ENCODE measurements around the gene SORL1. TPM values are rescaled to one million over a fixed set of nuclear protein-coding genes. Genes with fewer than 3 reads are reported as not detected.

The SORL1 gene
- total and polyA plus RNA-seq, 3 experiments from 2014 or later: 44.5 to 220 (median 46.9) TPM

DNA sequence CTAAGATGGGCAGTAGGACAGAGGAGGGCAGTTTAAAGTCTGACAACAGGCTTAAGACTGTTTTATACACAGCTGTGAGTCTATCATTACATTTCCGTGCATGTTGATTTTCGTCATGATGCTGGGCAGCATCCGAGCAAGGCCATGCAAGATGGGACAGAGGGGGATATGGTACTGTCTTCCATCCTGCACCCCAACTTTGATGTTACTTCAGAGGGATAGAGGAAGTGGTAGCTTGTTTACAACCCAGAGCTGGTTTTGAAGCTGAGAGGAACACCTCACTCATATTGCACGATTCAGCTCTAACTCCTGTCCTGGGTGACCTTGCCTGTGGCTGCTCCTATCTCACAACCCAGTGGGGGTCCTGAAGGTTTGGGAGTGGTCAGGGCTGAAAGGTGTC, 3.0 kb upstream of the SORL1 start:
- Mint-ChIP-seq H3K36me3 (peaks cover 16 to 50% (median 17%) of the 10 kb centered on the region in 3 donors), H3K27ac (peak overlapping the region; percentile 84 to 96 (median 92)), H3K4me3 (peak overlapping the region; percentile 80 to 100 (median 97)), H3K27me3 (peaks cover 0 to 1% of the 10 kb centered on the region in 2 donors), H3K4me1 (peaks cover 71 to 87% (median 82%) of the 10 kb centered on the region in 3 donors), H3K9me3 (no peaks in the 10 kb centered on the region)
- peaks cover 75% of the 10 kb centered on the region for H3K4me1 ChIP-seq (ENCODE audit: insufficient read depth, low read length)
- no peaks in the 10 kb centered on the region for H3K9me3 ChIP-seq (ENCODE audit: low read length)
- ChIA-PET CTCF (interaction anchor here (1.0 to 4.9 kb wide), 5 partner anchors 13 to 121 kb away, joined by 3 to 52 read pairs (median 5); no protein-coding TSS in a partner anchor), POLR2A (interaction anchor here (0.6 to 3.4 kb wide), 6 partner anchors 8 to 157 kb away, joined by 3 to 9 read pairs (median 4); partner anchors contain the start of gene SC5D)
- no peak overlapping the region for H3K27ac ChIP-seq (ENCODE audit: low read depth, low read length)
- no peaks in the 10 kb centered on the region for H3K27me3 ChIP-seq (ENCODE audit: insufficient read depth, low read length, poor library complexity, severe bottlenecking)
- DNase-seq: peak in 2 of 5 donors; percentile 34 to 76
- peaks cover 4% of the 10 kb centered on the region for H3K36me3 ChIP-seq (ENCODE audit: insufficient read depth, low read length)
- H3K4me3 ChIP-seq (ENCODE audit: low read length): peak overlapping the region; percentile 23

- peaks cover 76% of the 10 kb centered on the region for H3K4me1 ChIP-seq (ENCODE audit: insufficient read depth, low read length)
- peaks cover 73 to 87% (median 82%) of the 10 kb centered on the region in 3 donors for H3K4me1 Mint-ChIP-seq
- peaks cover 0 to 1% of the 10 kb centered on the region in 2 donors for H3K27me3 Mint-ChIP-seq
- no peaks in the 10 kb centered on the region for H3K27me3 ChIP-seq (ENCODE audit: insufficient read depth, low read length, poor library complexity, severe bottlenecking)
- ChIA-PET POLR2A (interaction anchor here (0.6 to 3.6 kb wide), 9 partner anchors 13 to 157 kb away, joined by 3 to 15 read pairs (median 6); partner anchors contain the start of gene SC5D), CTCF (interaction anchor here (1.0 to 4.9 kb wide), 6 partner anchors 8 to 121 kb away, joined by 3 to 52 read pairs (median 5); no protein-coding TSS in a partner anchor)
- no peaks in the 10 kb centered on the region for H3K36me3 ChIP-seq (ENCODE audit: insufficient read depth, low read length)
- peaks cover 13 to 49% (median 13%) of the 10 kb centered on the region in 3 donors for H3K36me3 Mint-ChIP-seq
- H3K27ac ChIP-seq (ENCODE audit: low read depth, low read length): no peak overlapping the region
- no peaks in the 10 kb centered on the region for H3K9me3 Mint-ChIP-seq
- no peaks in the 10 kb centered on the region for H3K9me3 ChIP-seq (ENCODE audit: low read length)
- no peak for DNase-seq
- peak overlapping the region; percentile 23 for H3K4me3 ChIP-seq (ENCODE audit: low read length)
- peak overlapping the region; percentile 84 to 96 (median 92) for H3K27ac Mint-ChIP-seq
- H3K4me3 Mint-ChIP-seq: peak overlapping the region; percentile 80 to 100 (median 97)
Observed at GRCh38 chr11:121449626-121450025, 2.5 kb upstream of the SORL1 start.

DNA sequence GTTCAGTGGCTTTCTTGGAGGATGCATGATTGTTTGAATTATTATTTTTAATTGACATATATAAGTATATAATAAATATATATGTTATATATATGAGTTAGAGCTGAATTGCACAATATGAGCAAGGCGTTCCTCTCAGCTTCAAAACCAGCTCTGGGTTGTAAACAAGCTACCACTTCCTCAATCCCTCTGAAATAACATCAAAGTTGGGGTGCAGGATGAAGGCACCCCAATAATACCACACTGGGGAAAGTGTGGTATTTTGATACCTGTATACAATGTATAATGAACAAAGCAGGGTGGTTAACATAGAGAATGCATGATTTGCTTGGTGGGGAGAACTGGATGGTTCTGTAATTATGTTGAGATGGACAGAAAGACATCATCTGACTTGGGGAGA, 1.7 kb upstream of the SORL1 start:
- Mint-ChIP-seq H3K27ac (peak overlapping the region; percentile 84 to 97 (median 93)), H3K4me3 (peak overlapping the region; percentile 80 to 100 (median 97)), H3K9me3 (no peaks in the 10 kb centered on the region), H3K27me3 (peaks cover 0 to 1% of the 10 kb centered on the region in 2 donors), H3K4me1 (peaks cover 80 to 87% (median 85%) of the 10 kb centered on the region in 3 donors), H3K36me3 (peaks cover 10 to 47% (median 19%) of the 10 kb centered on the region in 3 donors)
- Histone ChIP-seq H3K27ac (ENCODE audit: low read depth, low read length) (peak overlapping the region; percentile 71), H3K36me3 (ENCODE audit: insufficient read depth, low read length) (no peaks in the 10 kb centered on the region), H3K4me3 (ENCODE audit: low read length) (peak overlapping the region; percentile 71), H3K27me3 (ENCODE audit: insufficient read depth, low read length, poor library complexity, severe bottlenecking) (no peaks in the 10 kb centered on the region), H3K4me1 (ENCODE audit: insufficient read depth, low read length) (peaks cover 76% of the 10 kb centered on the region), H3K9me3 (ENCODE audit: low read length) (no peaks in the 10 kb centered on the region)
- CTCF ChIA-PET: interaction anchor here (0.9 to 4.9 kb wide), 7 partner anchors 9 to 44 kb away, joined by 3 to 52 read pairs (median 6); no protein-coding TSS in a partner anchor
- peak in 2 of 5 donors; percentile 44 to 55 for DNase-seq
- POLR2A ChIA-PET: interaction anchor here (0.5 to 3.6 kb wide), 10 partner anchors 10 to 158 kb away, joined by 3 to 20 read pairs (median 6); partner anchors contain the start of gene SC5D

- ChIA-PET CTCF (interaction anchor here (0.9 to 4.9 kb wide), 15 partner anchors 11 to 140 kb away, joined by 3 to 52 read pairs (median 4); no protein-coding TSS in a partner anchor), POLR2A (interaction anchor here (0.7 to 3.6 kb wide), 12 partner anchors 9 to 159 kb away, joined by 3 to 20 read pairs (median 5); partner anchors contain the start of gene SC5D)
- peak overlapping the region; percentile 80 to 100 (median 97) for H3K4me3 Mint-ChIP-seq
- H3K4me3 ChIP-seq (ENCODE audit: low read length): peak overlapping the region; percentile 71
- H3K36me3 Mint-ChIP-seq: peaks cover 4 to 44% (median 16%) of the 10 kb centered on the region in 3 donors
- H3K4me1 ChIP-seq (ENCODE audit: insufficient read depth, low read length): peaks cover 74% of the 10 kb centered on the region
- no peaks in the 10 kb centered on the region for H3K36me3 ChIP-seq (ENCODE audit: insufficient read depth, low read length)
- peak in 1 of 5 donors; percentile 61 for DNase-seq
- H3K27me3 ChIP-seq (ENCODE audit: insufficient read depth, low read length, poor library complexity, severe bottlenecking): no peaks in the 10 kb centered on the region
- no peaks in the 10 kb centered on the region for H3K9me3 Mint-ChIP-seq
- H3K9me3 ChIP-seq (ENCODE audit: low read length): no peaks in the 10 kb centered on the region
- peak overlapping the region; percentile 79 to 97 (median 93) for H3K27ac Mint-ChIP-seq
- H3K27me3 Mint-ChIP-seq: no peaks in the 10 kb centered on the region
- peaks cover 79 to 88% (median 85%) of the 10 kb centered on the region in 3 donors for H3K4me1 Mint-ChIP-seq
- peak overlapping the region; percentile 71 for H3K27ac ChIP-seq (ENCODE audit: low read depth, low read length)
Observed at GRCh38 chr11:121451178-121451985, 732 bp upstream of the SORL1 start.

- ChIA-PET POLR2A (interaction anchor here (0.7 to 3.6 kb wide), 5 partner anchors 12 to 157 kb away, joined by 3 to 15 read pairs (median 4); no protein-coding TSS in a partner anchor), CTCF (interaction anchor here (0.9 to 4.9 kb wide), 7 partner anchors 9 to 99 kb away, joined by 3 to 52 read pairs (median 4); no protein-coding TSS in a partner anchor)
- H3K4me1 ChIP-seq (ENCODE audit: insufficient read depth, low read length): peaks cover 74% of the 10 kb centered on the region
- DNase-seq: peak; percentile 35 to 73 (median 61)
- peak within 1 kb of the TSS; percentile 87 for H3K4me3 ChIP-seq (ENCODE audit: low read length)
- peaks cover 84 to 91% (median 87%) of the 10 kb centered on the region in 3 donors for H3K4me1 Mint-ChIP-seq
- peak within 1 kb of the TSS; percentile 71 for H3K27ac ChIP-seq (ENCODE audit: low read depth, low read length)
- no peaks in the 10 kb centered on the region for H3K9me3 ChIP-seq (ENCODE audit: low read length)
- H3K4me3 Mint-ChIP-seq: peak within 1 kb of the TSS; percentile 94 to 100 (median 97)
- peak within 1 kb of the TSS; percentile 80 to 99 (median 96) for H3K27ac Mint-ChIP-seq
- no peaks in the 10 kb centered on the region for H3K27me3 Mint-ChIP-seq
- peaks cover 4 to 41% (median 22%) of the 10 kb centered on the region in 3 donors for H3K36me3 Mint-ChIP-seq
- H3K36me3 ChIP-seq (ENCODE audit: insufficient read depth, low read length): no peaks in the 10 kb centered on the region
- no peaks in the 10 kb centered on the region for H3K9me3 Mint-ChIP-seq
- H3K27me3 ChIP-seq (ENCODE audit: insufficient read depth, low read length, poor library complexity, severe bottlenecking): no peaks in the 10 kb centered on the region
Observed at GRCh38 chr11:121452609-121453150, 566 bp downstream of the SORL1 start, which contains the start of gene SORL1-AS1. Gene SORL1-AS1, minus strand, starts transcription at chr11:121452967.

DNA sequence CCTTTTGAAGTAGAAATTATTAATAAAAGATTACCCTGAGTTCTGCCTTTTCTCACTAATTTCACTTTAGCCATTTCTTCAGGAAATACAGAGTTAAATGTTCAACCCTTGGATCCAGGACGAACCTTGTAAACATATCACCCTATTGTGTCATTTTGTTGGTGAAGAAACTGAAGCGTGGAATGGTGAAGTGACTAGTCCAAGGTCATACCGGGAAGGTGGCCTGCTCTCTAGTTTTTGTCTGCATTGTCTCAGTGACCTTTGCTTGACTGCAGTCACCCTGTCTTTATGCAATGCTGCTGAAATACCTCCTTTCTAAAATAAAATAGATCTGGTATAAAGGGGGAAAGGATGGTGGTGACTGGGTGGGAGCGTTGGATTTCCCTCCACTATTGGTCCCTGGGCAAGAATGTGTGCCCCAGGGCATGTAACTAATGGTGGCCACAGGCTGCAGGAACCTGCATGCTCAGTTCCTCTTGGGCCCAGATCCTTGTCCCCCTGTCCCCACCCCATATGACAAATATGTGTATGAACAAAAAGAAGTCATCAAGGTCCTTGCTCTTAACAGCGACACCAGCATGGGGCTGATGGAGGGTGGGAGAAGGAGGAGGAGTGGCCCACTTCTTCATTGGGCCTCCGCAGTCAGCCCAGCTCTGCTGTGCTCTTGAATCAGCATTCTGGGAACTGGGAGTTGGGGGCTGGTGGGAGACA, 1.6 kb downstream of the SORL1 start:
- CTCF ChIA-PET: no interaction called here
- Histone ChIP-seq H3K36me3 (ENCODE audit: insufficient read depth, low read length) (no peaks in the 10 kb centered on the region), H3K9me3 (ENCODE audit: low read length) (no peaks in the 10 kb centered on the region), H3K27me3 (ENCODE audit: insufficient read depth, low read length, poor library complexity, severe bottlenecking) (no peaks in the 10 kb centered on the region), H3K4me1 (ENCODE audit: insufficient read depth, low read length) (peaks cover 74% of the 10 kb centered on the region), H3K27ac (ENCODE audit: low read depth, low read length) (peak overlapping the region; percentile 58), H3K4me3 (ENCODE audit: low read length) (peak overlapping the region; percentile 87)
- H3K4me1 Mint-ChIP-seq: peaks cover 84 to 91% (median 87%) of the 10 kb centered on the region in 3 donors
- peak overlapping the region; percentile 94 to 100 (median 97) for H3K4me3 Mint-ChIP-seq
- H3K27me3 Mint-ChIP-seq: no peaks in the 10 kb centered on the region
- peak overlapping the region; percentile 70 to 99 (median 96) for H3K27ac Mint-ChIP-seq
- H3K9me3 Mint-ChIP-seq: no peaks in the 10 kb centered on the region
- H3K36me3 Mint-ChIP-seq: peaks cover 4 to 47% (median 29%) of the 10 kb centered on the region in 3 donors
- no peak for DNase-seq
- POLR2A ChIA-PET: interaction anchor here (0.7 kb wide), 1 partner anchor 10 kb away, joined by 3 read pairs; no protein-coding TSS in a partner anchor

DNA sequence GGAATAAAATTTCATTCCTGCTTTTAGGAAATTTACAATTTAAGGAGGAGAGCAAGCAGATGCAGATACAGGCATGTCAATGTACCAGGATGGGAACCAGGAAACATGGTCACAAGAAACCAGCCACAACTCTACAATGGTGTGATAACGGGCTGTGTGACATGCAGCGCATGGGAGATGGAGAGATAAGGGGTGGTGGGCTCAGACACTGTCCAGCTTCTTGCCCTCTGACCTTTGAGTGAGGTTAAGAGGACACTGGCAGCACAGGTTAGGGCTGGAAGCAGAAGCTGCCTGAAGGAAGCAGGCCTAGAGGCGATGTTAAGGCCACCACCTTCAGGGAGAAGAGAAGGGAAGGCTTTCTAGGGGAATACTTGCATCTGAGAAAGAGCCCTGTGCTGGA, 3.0 kb downstream of the SORL1 start:
- H3K36me3 ChIP-seq (ENCODE audit: insufficient read depth, low read length): no peaks in the 10 kb centered on the region
- Mint-ChIP-seq H3K9me3 (no peaks in the 10 kb centered on the region), H3K4me3 (peak overlapping the region; percentile 94 to 100 (median 97)), H3K36me3 (peaks cover 4 to 57% (median 33%) of the 10 kb centered on the region in 3 donors), H3K27ac (peak overlapping the region; percentile 70 to 99 (median 96)), H3K4me1 (peaks cover 84 to 91% (median 87%) of the 10 kb centered on the region in 3 donors), H3K27me3 (no peaks in the 10 kb centered on the region)
- ChIA-PET CTCF (no interaction called here), POLR2A (interaction anchor here (0.6 to 0.9 kb wide), 2 partner anchors 13 to 28 kb away, joined by 3 read pairs; no protein-coding TSS in a partner anchor)
- no peaks in the 10 kb centered on the region for H3K27me3 ChIP-seq (ENCODE audit: insufficient read depth, low read length, poor library complexity, severe bottlenecking)
- peaks cover 74% of the 10 kb centered on the region for H3K4me1 ChIP-seq (ENCODE audit: insufficient read depth, low read length)
- no peaks in the 10 kb centered on the region for H3K9me3 ChIP-seq (ENCODE audit: low read length)
- no peak for DNase-seq
- peak overlapping the region; percentile 87 for H3K4me3 ChIP-seq (ENCODE audit: low read length)
- H3K27ac ChIP-seq (ENCODE audit: low read depth, low read length): no peak overlapping the region
